DMS153 treated with DMSO at 0.1 percent for 48 hours (cell line): ENCODE data around the gene CTNND2.
"Not testable (repeated sequence)": the region's sequence is repeated elsewhere in the genome, so short reads cannot be mapped to it uniquely, and the experiment has no call there.

Source experiments
- DNase-seq: peaks from one replicate; lab custom pipeline; 2025; ENCODE audit not compliant: unreplicated experiment; lab: John Stamatoyannopoulos, UW

CTNND2 gene

GRCh38 chr5:11476866-11477265 is 427.4 kb downstream of the CTNND2 start:
- no peak for DNase-seq

GRCh38 chr5:11468334-11469039 is 435.8 kb downstream of the CTNND2 start:
- no peak for DNase-seq

GRCh38 chr5:11467588-11467987 is 436.7 kb downstream of the CTNND2 start:
- no peak for DNase-seq

GRCh38 chr5:11459716-11460115 is 444.5 kb downstream of the CTNND2 start:
- no peak for DNase-seq

- DNase-seq: no peak
These were observed 448.7 kb downstream of the CTNND2 start for GRCh38 chr5:11455505-11455904.

- DNase-seq: no peak
These were observed 451.4 kb downstream of the CTNND2 start for GRCh38 chr5:11452852-11453251.

- no peak for DNase-seq
These were observed 454.3 kb downstream of the CTNND2 start for GRCh38 chr5:11449966-11450365.

- DNase-seq: no peak
These were observed 455.0 kb downstream of the CTNND2 start for GRCh38 chr5:11449217-11449616.

GRCh38 chr5:11443831-11444230 is 460.4 kb downstream of the CTNND2 start:
- DNase-seq: no peak

- no peak for DNase-seq
These were observed 472.1 kb downstream of the CTNND2 start for GRCh38 chr5:11432116-11432515.

- no peak for DNase-seq
These were observed 475.0 kb downstream of the CTNND2 start for GRCh38 chr5:11429254-11429653.

GRCh38 chr5:11427569-11427968 is 476.7 kb downstream of the CTNND2 start:
- DNase-seq: no peak

- no peak for DNase-seq
These were observed 477.8 kb downstream of the CTNND2 start for GRCh38 chr5:11426442-11426841.

GRCh38 chr5:11422342-11422741 is 481.9 kb downstream of the CTNND2 start:
- DNase-seq: no peak

- DNase-seq: no peak
These were observed 483.3 kb downstream of the CTNND2 start for GRCh38 chr5:11420969-11421368.

- DNase-seq: no peak
These were observed 488.5 kb downstream of the CTNND2 start for GRCh38 chr5:11415751-11416150.

- DNase-seq: not testable (repeated sequence)
These were observed 489.5 kb downstream of the CTNND2 start for GRCh38 chr5:11414732-11415131.

GRCh38 chr5:11411621-11412020 is 492.6 kb downstream of the CTNND2 start:
- DNase-seq: no peak

GRCh38 chr5:11407556-11408145 is 496.6 kb downstream of the CTNND2 start:
- DNase-seq: no peak

- DNase-seq: no peak
These were observed 503.9 kb downstream of the CTNND2 start for GRCh38 chr5:11400316-11400715.

- no peak for DNase-seq
These were observed 505.5 kb downstream of the CTNND2 start for GRCh38 chr5:11398728-11399127.

- no peak for DNase-seq
These were observed 506.7 kb downstream of the CTNND2 start for GRCh38 chr5:11397549-11397948.

GRCh38 chr5:11396917-11397316 is 507.3 kb downstream of the CTNND2 start:
- no peak for DNase-seq
